Left cardiac atrium (tissue), 4 donors: Measurements from ENCODE around the gene CD109. TPM values are rescaled to one million over a fixed set of nuclear protein-coding genes. Genes with fewer than 3 reads are reported as not detected.
"Not testable (repeated sequence)": the region's sequence is repeated elsewhere in the genome, so short reads cannot be mapped to it uniquely, and the experiment has no call there.

Source experiments
- ATAC-seq, 2 donors: fragments of 200-7000 bp; cut with Tn5 transposase; one replicate each; pipeline ENCODE4 v1.9.1; 2020; ENCODE audit warnings: mild to moderate bottlenecking in 2 of 2, moderate library complexity in 2 of 2
- DNase-seq: peaks from one replicate; pipeline ENCODE4 v3.0.0-alpha.2; 2020
- intact Hi-C, 2 donors: fragments of 100-400 bp; cut with DNase I; formaldehyde crosslinking; loops; one replicate each; pipeline versions ENCODE4 v1.14.1 to v1.15.1; 2022 to 2023
- total RNA-seq, 2 donors: library from RNA; stranded (reverse); fragmentation: NEBNext Ultra II Directional; extraction: Animal tissue kit (Norgen Biotek cat#: 25700); gene quantifications; one replicate each; pipeline ENCODE4 v1.2.1, GENCODE V29; 2021
- donor health status: DM: no; HTN: yes; CAD: no.
- donor health status: DM: no; HTN: yes; CAD: no; lungs with severe emphysema.
- donor health status: DM: yes; HTN: yes; CAD: no.
- donor health status: Dilated cardiomyopathy.

CD109 gene
- total RNA-seq, 2 donors from 2014 or later, result 10.5 to 26.4 TPM

GRCh38 chr6:73805982-73806381 lies 110.0 kb downstream of the CD109 start:
- DNase-seq, ATAC-seq, intact Hi-C loops: not testable (repeated sequence)

GRCh38 chr6:73811706-73812105 lies 115.7 kb downstream of the CD109 start:
- intact Hi-C loops, result no loop called here
- ATAC-seq, result no peak
- DNase-seq, result no peak

GRCh38 chr6:73817253-73817652 lies 121.2 kb downstream of the CD109 start:
- intact Hi-C loops, result no loop called here
- DNase-seq (no peak), ATAC-seq (no peak)

- ATAC-seq (peak in 1 of 2 donors; percentile 38), DNase-seq (no peak)
- intact Hi-C loops, result no loop called here
Measured at GRCh38 chr6:73823046-73823735, 127.2 kb downstream of the CD109 start.

- ATAC-seq, result no peak
- intact Hi-C loops, result no loop called here
- DNase-seq, result no peak
Measured at GRCh38 chr6:73823832-73824231, 127.8 kb downstream of the CD109 start.

- DNase-seq (no peak), ATAC-seq (no peak)
- intact Hi-C loops, result no loop called here
Measured at GRCh38 chr6:73826571-73826970, 130.6 kb downstream of the CD109 start.

GRCh38 chr6:73830119-73830518 lies 134.1 kb downstream of the CD109 start:
- DNase-seq (no peak), ATAC-seq (no peak)
- intact Hi-C loops, result no loop called here

GRCh38 chr6:73832313-73832712 lies 136.3 kb downstream of the CD109 start:
- ATAC-seq, result peak; percentile 30 to 60
- no peak for DNase-seq
- intact Hi-C loops, result no loop called here

GRCh38 chr6:73844696-73845095 lies 148.7 kb downstream of the CD109 start:
- DNase-seq, ATAC-seq, intact Hi-C loops: not testable (repeated sequence)

GRCh38 chr6:73851048-73851447 lies 155.0 kb downstream of the CD109 start:
- ATAC-seq, DNase-seq: not testable (repeated sequence)
- intact Hi-C loops, result loop anchor here in 1 of 2 donors (10.0 kb wide), 1 partner anchor 1354 kb away; the partner anchor contains the start of gene COL12A1

GRCh38 chr6:73854998-73855718 lies 159.2 kb downstream of the CD109 start:
- ATAC-seq, result peak; percentile 30 to 37
- no peak for DNase-seq
- intact Hi-C loops, result loop anchor here in 1 of 2 donors (10.0 kb wide), 1 partner anchor 1350 kb away; the partner anchor contains the start of gene COL12A1

GRCh38 chr6:73857341-73857890 lies 161.4 kb downstream of the CD109 start:
- intact Hi-C loops, result loop anchor here in 1 of 2 donors (10.0 kb wide), 1 partner anchor 1347 kb away; the partner anchor contains the start of gene COL12A1
- no peak for ATAC-seq

GRCh38 chr6:73858376-73858775 lies 162.4 kb downstream of the CD109 start:
- DNase-seq, result no peak
- intact Hi-C loops, result loop anchor here in 1 of 2 donors (10.0 kb wide), 1 partner anchor 1346 kb away; the partner anchor contains the start of gene COL12A1
- no peak for ATAC-seq

More at GRCh38 chr6:73857341-73857890, 161.4 kb downstream of the CD109 start:
- DNase-seq, result no peak

- ATAC-seq (no peak), DNase-seq (no peak)
Measured at GRCh38 chr6:73860303-73860702, 164.3 kb downstream of the CD109 start.

GRCh38 chr6:73866305-73866704 lies 170.3 kb downstream of the CD109 start:
- intact Hi-C loops, result no loop called here
- DNase-seq (no peak), ATAC-seq (no peak)

More at GRCh38 chr6:73860303-73860702, 164.3 kb downstream of the CD109 start:
- intact Hi-C loops, result no loop called here

- intact Hi-C loops, result no loop called here
- ATAC-seq (no peak), DNase-seq (no peak)
Measured at GRCh38 chr6:73867411-73867810, 171.4 kb downstream of the CD109 start.

- no peak for ATAC-seq
- intact Hi-C loops, result no loop called here
- no peak for DNase-seq
Measured at GRCh38 chr6:73870907-73871306, 174.9 kb downstream of the CD109 start.

GRCh38 chr6:73873081-73873480 lies 177.1 kb downstream of the CD109 start:
- intact Hi-C loops, result no loop called here

More at GRCh38 chr6:73873081-73873480, 177.1 kb downstream of the CD109 start:
- ATAC-seq (no peak), DNase-seq (no peak)
